ENCODE results near the gene ELOVL6. TPM values are rescaled to one million over a fixed set of nuclear protein-coding genes. Genes with fewer than 3 reads are reported as not detected.
"Not testable (repeated sequence)": the region's sequence is repeated elsewhere in the genome, so short reads cannot be mapped to it uniquely, and the experiment has no call there.

Gene ELOVL6
- polyA plus RNA-seq, 3 donors from 2014 or later: 2.6 to 9.1 (median 7.3) TPM

- no peak for DNase-seq
- H3K27ac Mint-ChIP-seq: no peak overlapping the region
- no peak overlapping the region for H3K4me3 Mint-ChIP-seq
Observed at GRCh38 chr4:110064295-110064694, 134.1 kb downstream of the ELOVL6 start.

GRCh38 chr4:110062166-110062565 is 136.2 kb downstream of the ELOVL6 start:
- DNase-seq: no peak
- Mint-ChIP-seq H3K4me3 (peak overlapping the region; percentile 38 to 95 (median 59)), H3K27ac (peak overlapping the region; percentile 36 to 96 (median 70)), H3K4me1 (peaks cover 53 to 60% of the 10 kb centered on the region in 2 donors), H3K9me3 (no peaks in the 10 kb centered on the region), H3K36me3 (peaks cover 0 to 4% (median 0%) of the 10 kb centered on the region in 3 donors), H3K27me3 (ENCODE audit: low read depth in 3 of 3) (no peaks in the 10 kb centered on the region)

More at GRCh38 chr4:110064295-110064694, 134.1 kb downstream of the ELOVL6 start:
- Mint-ChIP-seq H3K36me3 (peaks cover 0 to 4% (median 0%) of the 10 kb centered on the region in 3 donors), H3K9me3 (no peaks in the 10 kb centered on the region), H3K4me1 (peaks cover 38 to 39% of the 10 kb centered on the region in 2 donors), H3K27me3 (ENCODE audit: low read depth in 3 of 3) (no peaks in the 10 kb centered on the region)

GRCh38 chr4:110061076-110061475 is 137.3 kb downstream of the ELOVL6 start:
- Mint-ChIP-seq H3K27ac (peak overlapping the region; percentile 85 to 96 (median 90)), H3K27me3 (ENCODE audit: low read depth in 3 of 3) (no peaks in the 10 kb centered on the region), H3K4me1 (peaks cover 61 to 71% of the 10 kb centered on the region in 2 donors), H3K9me3 (no peaks in the 10 kb centered on the region), H3K4me3 (peak overlapping the region; percentile 64 to 95 (median 80)), H3K36me3 (peaks cover 0 to 4% (median 0%) of the 10 kb centered on the region in 3 donors)
- DNase-seq: no peak

- no peaks in the 10 kb centered on the region for H3K36me3 Mint-ChIP-seq
- H3K27me3 Mint-ChIP-seq (ENCODE audit: low read depth in 3 of 3): peaks cover 0 to 1% (median 0%) of the 10 kb centered on the region in 3 donors
- H3K27ac Mint-ChIP-seq: peak overlapping the region; percentile 85 to 96 (median 90)
- peak; percentile 35 to 61 (median 53) for DNase-seq
- peaks cover 74 to 85% of the 10 kb centered on the region in 2 donors for H3K4me1 Mint-ChIP-seq
- H3K4me3 Mint-ChIP-seq: peak overlapping the region; percentile 79 to 95 (median 83)
- no peaks in the 10 kb centered on the region for H3K9me3 Mint-ChIP-seq
Observed at GRCh38 chr4:110059556-110060191, 138.7 kb downstream of the ELOVL6 start.

GRCh38 chr4:110058677-110059076 is 139.7 kb downstream of the ELOVL6 start:
- peak overlapping the region; percentile 79 to 95 (median 83) for H3K4me3 Mint-ChIP-seq
- H3K4me1 Mint-ChIP-seq: peaks cover 77 to 92% of the 10 kb centered on the region in 2 donors
- H3K9me3 Mint-ChIP-seq: no peaks in the 10 kb centered on the region
- H3K36me3 Mint-ChIP-seq: peaks cover 4% of the 10 kb centered on the region in 3 donors
- DNase-seq: no peak
- H3K27me3 Mint-ChIP-seq (ENCODE audit: low read depth in 3 of 3): peaks cover 0 to 1% (median 0%) of the 10 kb centered on the region in 3 donors
- H3K27ac Mint-ChIP-seq: peak overlapping the region; percentile 85 to 96 (median 90)

GRCh38 chr4:110055158-110055768 is 143.2 kb downstream of the ELOVL6 start:
- Mint-ChIP-seq H3K4me3 (peak overlapping the region; percentile 31 to 76 (median 61)), H3K27me3 (ENCODE audit: low read depth in 3 of 3) (peaks cover 0 to 1% (median 0%) of the 10 kb centered on the region in 3 donors), H3K27ac (peak overlapping the region; percentile 74 to 83 (median 80)), H3K4me1 (peaks cover 56 to 66% of the 10 kb centered on the region in 2 donors), H3K36me3 (peaks cover 9 to 17% (median 11%) of the 10 kb centered on the region in 3 donors), H3K9me3 (no peaks in the 10 kb centered on the region)
- peak in 2 of 3 donors; percentile 26 to 33 for DNase-seq

- H3K27ac Mint-ChIP-seq: peak overlapping the region in 3 of 6 donors; percentile 48 to 81 (median 67)
Observed at GRCh38 chr4:110049951-110050925, 148.2 kb downstream of the ELOVL6 start.

GRCh38 chr4:110046588-110047049 is 151.8 kb downstream of the ELOVL6 start:
- Mint-ChIP-seq H3K4me3 (no peak overlapping the region), H3K27ac (peak overlapping the region in 1 of 6 donors; percentile 41), H3K9me3 (no peaks in the 10 kb centered on the region), H3K27me3 (ENCODE audit: low read depth in 3 of 3) (peaks cover 0 to 1% (median 0%) of the 10 kb centered on the region in 3 donors), H3K36me3 (peaks cover 4 to 10% (median 7%) of the 10 kb centered on the region in 3 donors), H3K4me1 (peaks cover 7 to 10% of the 10 kb centered on the region in 2 donors)
- DNase-seq: no peak

More at GRCh38 chr4:110049951-110050925, 148.2 kb downstream of the ELOVL6 start:
- Mint-ChIP-seq H3K36me3 (peaks cover 9 to 20% (median 11%) of the 10 kb centered on the region in 3 donors), H3K4me3 (no peak overlapping the region), H3K9me3 (no peaks in the 10 kb centered on the region), H3K4me1 (peaks cover 16 to 22% of the 10 kb centered on the region in 2 donors), H3K27me3 (ENCODE audit: low read depth in 3 of 3) (no peaks in the 10 kb centered on the region)
- DNase-seq: peak; percentile 47 to 58 (median 48)

GRCh38 chr4:110042545-110043517 is 155.6 kb downstream of the ELOVL6 start:
- DNase-seq: no peak
- Mint-ChIP-seq H3K4me3 (no peak overlapping the region), H3K4me1 (no peaks in the 10 kb centered on the region), H3K36me3 (no peaks in the 10 kb centered on the region), H3K9me3 (no peaks in the 10 kb centered on the region), H3K27me3 (ENCODE audit: low read depth in 3 of 3) (peaks cover 0 to 3% (median 0%) of the 10 kb centered on the region in 3 donors), H3K27ac (peak overlapping the region in 1 of 6 donors; percentile 63)

- peaks cover 0 to 3% (median 0%) of the 10 kb centered on the region in 3 donors for H3K27me3 Mint-ChIP-seq (ENCODE audit: low read depth in 3 of 3)
- H3K4me3 Mint-ChIP-seq: no peak overlapping the region
- DNase-seq: no peak
- H3K27ac Mint-ChIP-seq: no peak overlapping the region
- no peaks in the 10 kb centered on the region for H3K9me3 Mint-ChIP-seq
- no peaks in the 10 kb centered on the region for H3K4me1 Mint-ChIP-seq
- H3K36me3 Mint-ChIP-seq: no peaks in the 10 kb centered on the region
Observed at GRCh38 chr4:110041735-110042134, 156.7 kb downstream of the ELOVL6 start.

- not testable (repeated sequence) for H3K27me3 Mint-ChIP-seq (ENCODE audit: low read depth in 3 of 3); H3K4me3 Mint-ChIP-seq; H3K27ac Mint-ChIP-seq; H3K4me1 Mint-ChIP-seq; DNase-seq; H3K36me3 Mint-ChIP-seq; H3K9me3 Mint-ChIP-seq
Observed at GRCh38 chr4:110039164-110039563, 159.3 kb downstream of the ELOVL6 start.

- Mint-ChIP-seq H3K36me3 (peaks cover 0 to 4% (median 0%) of the 10 kb centered on the region in 3 donors), H3K4me1 (peaks cover 9 to 13% of the 10 kb centered on the region in 2 donors), H3K4me3 (peak overlapping the region in 3 of 5 donors; percentile 3 to 39 (median 5)), H3K9me3 (peaks cover 0 to 4% (median 0%) of the 10 kb centered on the region in 6 donors), H3K27me3 (ENCODE audit: low read depth in 3 of 3) (peaks cover 2 to 5% (median 5%) of the 10 kb centered on the region in 3 donors), H3K27ac (no peak overlapping the region)
- no peak for DNase-seq
Observed at GRCh38 chr4:110034026-110034393, 164.4 kb downstream of the ELOVL6 start.

Data from immature natural killer cell (primary cell).